Upper lobe of left lung (tissue), 4 donors: ENCODE data around the gene CUBN.

Source experiments
- EP300 ChIP-seq, 4 donors: sonication (generic); formaldehyde crosslinking; IDR thresholded peaks; one replicate each; pipeline ENCODE4 v1.5.1; 2017; ENCODE audit warnings: antibody characterized with exemption in 4 of 4, control low read depth in 2 of 4
- POLR2A ChIP-seq, 4 donors: fragments of 450-650 bp; IDR thresholded peaks; one replicate each; pipeline ENCODE4 v1.5.1; 2016 to 2017; ENCODE audit warnings: antibody characterized with exemption in 4 of 4, mild to moderate bottlenecking in 2 of 4
- POLR2AphosphoS5 ChIP-seq, 2 donors: sonication (generic); formaldehyde crosslinking; IDR thresholded peaks; one replicate each; pipeline ENCODE4 v1.5.1; 2017; ENCODE audit warnings: antibody characterized with exemption in 2 of 2
- TF ChIP-seq, protein P1 (sequence below), 6 experiments: fragments of 450-650 bp in 4 of 6; fragments of 200-600 bp in 2 of 6; sonication (generic) in 2 of 6; IDR thresholded peaks; one replicate each; pipeline ENCODE4 v1.5.1; 2016 to 2019; ENCODE audit warnings: antibody characterized with exemption in 6 of 6

DNA sequence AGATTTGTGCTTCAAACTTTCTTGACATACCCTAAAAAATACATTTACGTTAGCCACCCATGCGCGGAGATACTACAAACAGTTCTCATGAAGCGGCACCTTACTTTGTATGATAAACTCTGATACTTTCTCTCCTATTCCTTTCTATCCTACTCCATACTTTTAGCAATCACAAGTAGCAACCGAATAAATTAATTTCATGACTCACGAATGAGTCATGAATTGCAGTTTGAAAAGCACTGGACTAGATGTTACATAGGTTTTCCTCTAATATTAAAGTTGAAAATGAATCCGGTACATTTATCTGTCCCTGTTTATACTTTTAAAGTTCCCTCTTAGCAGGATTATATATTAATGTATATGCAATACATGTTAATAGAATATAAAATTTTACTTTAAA is 67.6 kb downstream of the CUBN start:
- TF ChIP-seq, protein P1, sequence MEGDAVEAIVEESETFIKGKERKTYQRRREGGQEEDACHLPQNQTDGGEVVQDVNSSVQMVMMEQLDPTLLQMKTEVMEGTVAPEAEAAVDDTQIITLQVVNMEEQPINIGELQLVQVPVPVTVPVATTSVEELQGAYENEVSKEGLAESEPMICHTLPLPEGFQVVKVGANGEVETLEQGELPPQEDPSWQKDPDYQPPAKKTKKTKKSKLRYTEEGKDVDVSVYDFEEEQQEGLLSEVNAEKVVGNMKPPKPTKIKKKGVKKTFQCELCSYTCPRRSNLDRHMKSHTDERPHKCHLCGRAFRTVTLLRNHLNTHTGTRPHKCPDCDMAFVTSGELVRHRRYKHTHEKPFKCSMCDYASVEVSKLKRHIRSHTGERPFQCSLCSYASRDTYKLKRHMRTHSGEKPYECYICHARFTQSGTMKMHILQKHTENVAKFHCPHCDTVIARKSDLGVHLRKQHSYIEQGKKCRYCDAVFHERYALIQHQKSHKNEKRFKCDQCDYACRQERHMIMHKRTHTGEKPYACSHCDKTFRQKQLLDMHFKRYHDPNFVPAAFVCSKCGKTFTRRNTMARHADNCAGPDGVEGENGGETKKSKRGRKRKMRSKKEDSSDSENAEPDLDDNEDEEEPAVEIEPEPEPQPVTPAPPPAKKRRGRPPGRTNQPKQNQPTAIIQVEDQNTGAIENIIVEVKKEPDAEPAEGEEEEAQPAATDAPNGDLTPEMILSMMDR (IDR thresholded peaks at IDR 0.05), result no peak
- TF ChIP-seq EP300 (IDR thresholded peaks at IDR 0.05) (no peak), POLR2A (IDR thresholded peaks at IDR 0.05) (no peak), POLR2AphosphoS5 (IDR thresholded peaks at IDR 0.05) (no peak)
